DOHH2 (cell line): ENCODE results near the gene ALG6.

Experiments
- CTCF ChIP-seq: fragments of 200-600 bp; sonication (generic); IDR thresholded peaks from one replicate; pipeline ENCODE4 v1.5.1; 2014; ENCODE audit warnings: antibody characterized with exemption, mild to moderate bottlenecking, low read depth, low read length; ENCODE audit not compliant: poor library complexity, severe bottlenecking
- EZH2phosphoT487 ChIP-seq: fragments of 200-600 bp; sonication (generic); IDR thresholded peaks from 2 replicates; pipeline ENCODE4 v1.6.1; 2017; ENCODE audit warnings: borderline replicate concordance, mild to moderate bottlenecking, antibody characterized with exemption, low read length, moderate library complexity, mixed read lengths

GRCh38 chr1:63453232-63453631 is 85.8 kb downstream of the ALG6 start:
- TF ChIP-seq CTCF (no peak), EZH2phosphoT487 (no peak)
